OCI-LY3 (cell line): Measurements from ENCODE around the gene GALR3.

ENCODE experiments used
- EZH2phosphoT487 ChIP-seq: fragments of 200-600 bp; shearing (Covaris generic); IDR thresholded peaks from 2 replicates; pipeline ENCODE4 v1.6.1; 2018; ENCODE audit warnings: antibody characterized with exemption, mixed run types, low read depth
- TF ChIP-seq, protein P1 (sequence below): fragments of 200-600, 300-600 bp; sonication (generic); IDR thresholded peaks from 2 replicates; pipeline ENCODE4 v1.5.1; 2014; ENCODE audit warnings: antibody characterized with exemption, low read length, low read depth

DNA sequence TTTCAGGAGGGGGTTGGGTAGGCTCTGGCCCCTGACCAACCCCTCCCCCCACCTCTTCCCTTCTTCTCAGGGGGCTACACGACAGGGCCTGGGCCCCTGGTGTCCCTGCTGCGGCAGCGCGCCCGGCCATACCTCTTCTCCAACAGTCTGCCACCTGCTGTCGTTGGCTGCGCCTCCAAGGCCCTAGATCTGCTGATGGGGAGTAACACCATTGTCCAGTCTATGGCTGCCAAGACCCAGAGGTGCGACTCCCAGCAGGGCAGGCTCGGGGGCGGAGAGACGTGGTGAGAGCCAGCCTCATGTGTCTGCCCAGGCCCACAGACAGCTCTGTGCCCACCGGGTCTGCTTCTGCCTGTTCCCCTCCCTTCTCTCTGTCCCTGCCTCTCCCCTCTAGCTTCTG, 7.6 kb upstream of the GALR3 start:
- TF ChIP-seq, protein P1, sequence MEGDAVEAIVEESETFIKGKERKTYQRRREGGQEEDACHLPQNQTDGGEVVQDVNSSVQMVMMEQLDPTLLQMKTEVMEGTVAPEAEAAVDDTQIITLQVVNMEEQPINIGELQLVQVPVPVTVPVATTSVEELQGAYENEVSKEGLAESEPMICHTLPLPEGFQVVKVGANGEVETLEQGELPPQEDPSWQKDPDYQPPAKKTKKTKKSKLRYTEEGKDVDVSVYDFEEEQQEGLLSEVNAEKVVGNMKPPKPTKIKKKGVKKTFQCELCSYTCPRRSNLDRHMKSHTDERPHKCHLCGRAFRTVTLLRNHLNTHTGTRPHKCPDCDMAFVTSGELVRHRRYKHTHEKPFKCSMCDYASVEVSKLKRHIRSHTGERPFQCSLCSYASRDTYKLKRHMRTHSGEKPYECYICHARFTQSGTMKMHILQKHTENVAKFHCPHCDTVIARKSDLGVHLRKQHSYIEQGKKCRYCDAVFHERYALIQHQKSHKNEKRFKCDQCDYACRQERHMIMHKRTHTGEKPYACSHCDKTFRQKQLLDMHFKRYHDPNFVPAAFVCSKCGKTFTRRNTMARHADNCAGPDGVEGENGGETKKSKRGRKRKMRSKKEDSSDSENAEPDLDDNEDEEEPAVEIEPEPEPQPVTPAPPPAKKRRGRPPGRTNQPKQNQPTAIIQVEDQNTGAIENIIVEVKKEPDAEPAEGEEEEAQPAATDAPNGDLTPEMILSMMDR, result no peak
- no peak for TF ChIP-seq EZH2phosphoT487
